GM19452 (cell line): ENCODE data around the gene GRIK5.

Experiments used
- ATAC-seq: cut with Tn5 transposase; IDR thresholded peaks from one replicate; pipeline ENCODE4 v1.9.1; 2021; ENCODE audit not compliant: unreplicated experiment

GRIK5 gene

DNA sequence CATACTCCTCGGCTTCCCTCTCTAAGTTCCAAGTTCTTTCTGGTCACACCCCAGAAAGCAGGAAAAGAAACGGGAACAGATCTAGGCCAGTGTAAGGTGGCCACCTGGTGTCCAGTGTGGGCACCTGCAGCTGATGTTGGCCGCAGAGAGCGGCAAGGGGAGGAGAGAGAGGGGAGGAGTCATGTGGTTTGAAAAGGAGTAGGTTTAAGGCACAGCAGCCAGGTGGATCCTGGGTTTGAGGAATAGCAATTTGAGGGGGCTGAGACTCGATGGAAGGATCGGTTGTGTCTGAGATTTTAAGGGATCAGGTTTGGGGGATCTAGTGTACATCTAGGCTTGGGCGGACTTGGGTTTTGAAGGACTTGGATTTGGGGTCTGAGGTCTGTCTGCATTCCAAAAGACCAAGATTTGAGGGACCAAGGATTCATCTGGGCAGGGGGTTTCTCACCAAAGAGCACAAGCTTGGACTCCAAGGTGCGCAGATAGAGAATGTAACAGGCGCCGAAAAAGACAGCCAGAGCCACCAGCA, 112.1 kb downstream of the GRIK5 start:
- no peak for ATAC-seq

DNA sequence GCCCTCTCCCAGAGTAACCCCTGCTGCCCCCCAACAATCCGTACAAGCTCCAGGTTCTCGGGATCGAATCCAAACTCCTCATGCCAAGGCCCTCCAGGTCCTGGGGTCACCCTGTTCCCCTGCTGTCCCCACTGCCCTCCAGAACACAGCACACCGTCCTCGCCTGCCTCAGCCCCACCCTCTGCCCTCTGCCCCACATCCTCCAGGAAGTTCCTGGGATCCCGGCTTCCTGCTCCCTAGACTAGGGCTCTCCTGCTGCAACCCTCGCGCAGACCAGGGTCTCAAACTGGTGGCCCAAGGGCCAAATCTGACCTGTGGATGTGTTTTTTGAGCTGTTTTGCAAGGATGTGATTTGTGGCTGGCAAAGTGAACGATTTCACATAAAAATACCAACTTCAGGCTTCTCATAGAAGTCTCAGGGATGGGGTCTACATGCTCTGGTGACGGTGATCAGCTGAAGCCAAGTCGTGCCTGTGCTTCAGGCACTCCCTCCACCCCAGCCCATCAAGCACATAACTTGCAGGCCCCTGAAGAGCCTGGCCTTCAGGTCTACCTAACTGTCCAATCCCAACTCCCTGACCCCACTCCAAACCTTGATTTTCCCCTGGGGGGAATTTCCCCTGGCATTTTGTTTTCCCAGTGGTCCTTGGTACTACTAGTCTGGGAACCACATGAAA, 112.7 kb downstream of the GRIK5 start:
- no peak for ATAC-seq

DNA sequence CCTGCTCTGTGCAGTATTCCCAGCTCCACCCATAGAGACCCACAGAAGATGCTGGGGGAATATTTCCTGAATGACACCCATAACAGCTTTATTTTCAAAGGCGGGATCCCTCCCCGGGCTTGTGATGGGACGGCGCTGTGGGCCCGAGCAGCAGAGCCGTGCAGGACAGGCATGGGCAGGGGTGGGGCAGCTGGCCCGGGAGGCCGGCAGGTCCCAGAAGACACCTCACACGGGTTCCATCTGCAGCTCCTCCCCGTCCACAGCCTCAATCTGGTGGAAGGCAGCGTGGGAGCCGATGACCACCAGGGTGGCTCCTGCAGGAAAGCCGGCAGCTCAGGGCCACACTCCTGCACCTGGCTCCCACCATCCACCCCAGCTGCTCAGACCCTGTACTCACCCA, 113.4 kb downstream of the GRIK5 start:
- ATAC-seq = no peak

DNA sequence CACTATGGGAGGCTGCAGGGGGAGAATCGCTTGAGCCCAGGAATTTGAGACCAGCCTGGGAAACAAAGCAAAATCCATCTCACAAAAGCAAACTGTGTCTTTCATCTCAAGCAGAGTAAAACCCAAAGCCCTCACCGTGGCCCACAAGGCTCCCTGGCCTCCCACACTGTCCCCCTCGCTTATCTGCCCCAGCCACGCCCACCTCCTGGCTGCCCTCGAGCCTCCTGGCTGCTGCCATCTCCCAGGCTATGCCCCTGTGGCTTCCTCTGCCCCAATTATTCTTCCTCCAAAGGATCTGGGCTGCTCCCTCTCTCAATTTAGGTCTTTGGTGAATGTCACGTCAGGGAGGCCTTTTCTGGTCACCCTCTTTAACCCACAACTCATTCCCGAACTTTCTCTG, 114.5 kb downstream of the GRIK5 start:
- no peak for ATAC-seq

DNA sequence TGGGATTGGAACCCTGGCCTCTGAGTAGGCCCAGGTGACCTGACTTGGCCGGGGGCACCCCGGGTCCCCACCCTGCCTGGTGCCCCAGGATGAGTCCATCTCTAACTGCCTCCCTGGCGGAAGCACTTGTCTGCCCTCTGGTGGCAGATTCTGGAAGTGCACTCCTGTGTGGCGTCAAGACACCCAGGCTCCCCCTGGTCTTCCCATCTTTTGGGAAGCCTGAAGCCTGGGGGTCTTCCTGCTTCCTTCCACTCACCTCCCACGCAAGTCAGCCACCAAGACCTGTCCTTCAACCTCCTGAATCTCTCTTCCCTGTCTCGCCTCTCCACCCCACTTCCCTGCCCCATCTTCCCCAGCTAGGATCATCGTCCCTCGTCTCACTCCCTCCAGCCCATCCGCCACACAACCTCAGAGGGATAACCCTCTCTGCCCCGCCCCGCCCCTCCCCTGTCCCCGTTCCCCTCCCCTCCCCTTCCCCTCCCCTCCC, 118.3 kb downstream of the GRIK5 start:
- no peak for ATAC-seq
